Glomerular endothelial cell (primary cell): ENCODE results near the gene LAMC3. TPM values are rescaled to one million over a fixed set of nuclear protein-coding genes. Genes with fewer than 3 reads are reported as not detected.

Source experiments
- total RNA-seq: library from RNA; depleted of rRNA; stranded (reverse); fragments of >200 nt; gene quantifications from 2 replicates; pipeline ENCODE4 v1.2.3, GENCODE V29; 2015

Gene LAMC3
- total RNA-seq, 1 donor from 2014 or later, result 0.12 TPM

Other genes starting within 250 kb of the LAMC3 start
- 62.9 and 90.6 TPM in 2 replicates for gene ABL1, start 173.9 kb upstream of the LAMC3 start, total RNA-seq
- not detected in 2 replicates for gene QRFP, start 112.4 kb upstream of the LAMC3 start, total RNA-seq
- gene FIBCD1, start 69.9 kb upstream of the LAMC3 start, total RNA-seq, result 0.05 TPM in 1 of 2 replicates, not detected in the other
- gene AIF1L, start 87.4 kb downstream of the LAMC3 start, total RNA-seq, result 3.1 and 6.4 TPM in 2 replicates
- gene NUP214, start 116.4 kb downstream of the LAMC3 start, total RNA-seq, result 19.4 and 36.9 TPM in 2 replicates